ENCODE results near the gene RPN2. TPM values are rescaled to one million over a fixed set of nuclear protein-coding genes. Genes with fewer than 3 reads are reported as not detected.

The RPN2 gene
- total and polyA plus RNA-seq, 2 of the 13 experiments (the other 11 are each of a cell fraction or from before 2014, with no cell fraction given) = 587 to 1,818 TPM

DNA sequence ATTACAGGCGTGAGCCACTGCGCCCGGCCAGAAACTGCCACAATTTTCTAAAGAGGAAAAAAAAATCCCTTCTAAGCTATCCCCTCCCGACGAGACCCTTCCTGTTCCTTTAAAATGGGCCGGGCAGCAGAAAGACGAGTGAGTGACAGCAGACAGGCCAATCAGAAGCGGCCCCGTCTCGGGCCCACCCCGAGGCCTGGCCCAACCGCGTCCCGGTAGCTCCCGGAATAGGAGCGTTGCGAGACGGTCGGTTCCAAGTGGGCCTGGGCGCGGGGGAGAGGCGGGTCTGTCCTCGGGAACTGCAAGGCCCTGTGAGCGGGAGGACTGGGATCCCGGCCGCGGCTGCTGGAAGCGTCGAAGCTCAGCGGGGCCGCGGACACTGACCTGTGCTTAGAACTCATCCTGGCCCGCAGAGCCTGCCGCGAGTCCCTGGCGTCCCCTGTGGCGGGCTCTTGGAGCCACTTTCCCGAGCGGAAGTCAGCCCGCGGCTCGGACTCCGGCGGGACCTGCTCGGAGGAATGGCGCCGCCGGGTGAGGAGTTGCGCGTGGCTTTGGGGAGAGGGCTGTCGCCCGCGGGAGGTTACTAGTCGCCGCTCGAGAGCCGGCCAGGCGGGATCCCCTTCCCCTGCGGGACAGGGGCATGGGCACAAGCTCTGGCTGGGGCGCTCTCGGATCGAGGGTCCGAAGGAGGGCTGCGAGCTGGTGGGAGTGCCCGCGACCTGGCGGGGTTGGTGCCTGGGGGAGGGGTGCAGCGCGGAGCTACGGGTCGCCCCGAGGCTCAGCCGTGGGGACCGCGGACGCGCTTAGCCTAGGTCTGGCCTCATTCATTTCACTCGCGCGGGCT is at the start of gene RPN2, which contains the start of gene MROH8 (continued):
- TF ChIP-seq, protein P1, sequence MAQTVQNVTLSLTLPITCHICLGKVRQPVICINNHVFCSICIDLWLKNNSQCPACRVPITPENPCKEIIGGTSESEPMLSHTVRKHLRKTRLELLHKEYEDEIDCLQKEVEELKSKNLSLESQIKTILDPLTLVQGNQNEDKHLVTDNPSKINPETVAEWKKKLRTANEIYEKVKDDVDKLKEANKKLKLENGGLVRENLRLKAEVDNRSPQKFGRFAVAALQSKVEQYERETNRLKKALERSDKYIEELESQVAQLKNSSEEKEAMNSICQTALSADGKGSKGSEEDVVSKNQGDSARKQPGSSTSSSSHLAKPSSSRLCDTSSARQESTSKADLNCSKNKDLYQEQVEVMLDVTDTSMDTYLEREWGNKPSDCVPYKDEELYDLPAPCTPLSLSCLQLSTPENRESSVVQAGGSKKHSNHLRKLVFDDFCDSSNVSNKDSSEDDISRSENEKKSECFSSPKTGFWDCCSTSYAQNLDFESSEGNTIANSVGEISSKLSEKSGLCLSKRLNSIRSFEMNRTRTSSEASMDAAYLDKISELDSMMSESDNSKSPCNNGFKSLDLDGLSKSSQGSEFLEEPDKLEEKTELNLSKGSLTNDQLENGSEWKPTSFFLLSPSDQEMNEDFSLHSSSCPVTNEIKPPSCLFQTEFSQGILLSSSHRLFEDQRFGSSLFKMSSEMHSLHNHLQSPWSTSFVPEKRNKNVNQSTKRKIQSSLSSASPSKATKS (CRISPR knock-in tag; IDR thresholded peaks at IDR 0.05) = no peak
- peak; percentile 66; the same call in 1 of the 2 replicates for TF ChIP-seq ZNF772 (CRISPR knock-in tag; IDR thresholded peaks at IDR 0.05)
- TF ChIP-seq, protein P2, sequence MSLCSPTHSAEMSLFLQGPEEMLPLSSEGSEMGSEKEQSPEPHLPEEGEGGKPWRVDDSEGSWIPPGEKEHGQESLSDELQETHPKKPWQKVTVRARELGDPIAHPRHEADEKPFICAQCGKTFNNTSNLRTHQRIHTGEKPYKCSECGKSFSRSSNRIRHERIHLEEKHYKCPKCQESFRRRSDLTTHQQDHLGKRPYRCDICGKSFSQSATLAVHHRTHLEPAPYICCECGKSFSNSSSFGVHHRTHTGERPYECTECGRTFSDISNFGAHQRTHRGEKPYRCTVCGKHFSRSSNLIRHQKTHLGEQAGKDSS (CRISPR knock-in tag; IDR thresholded peaks at IDR 0.05; ENCODE audit: borderline replicate concordance, low read depth) = peak; percentile 84; the same call in 1 of the 2 replicates
- TF ChIP-seq ZZZ3 (CRISPR knock-in tag; IDR thresholded peaks at IDR 0.05; ENCODE audit: borderline replicate concordance) = peak; percentile 10; the same call in 1 of the 2 replicates
- TF ChIP-seq, protein P3, sequence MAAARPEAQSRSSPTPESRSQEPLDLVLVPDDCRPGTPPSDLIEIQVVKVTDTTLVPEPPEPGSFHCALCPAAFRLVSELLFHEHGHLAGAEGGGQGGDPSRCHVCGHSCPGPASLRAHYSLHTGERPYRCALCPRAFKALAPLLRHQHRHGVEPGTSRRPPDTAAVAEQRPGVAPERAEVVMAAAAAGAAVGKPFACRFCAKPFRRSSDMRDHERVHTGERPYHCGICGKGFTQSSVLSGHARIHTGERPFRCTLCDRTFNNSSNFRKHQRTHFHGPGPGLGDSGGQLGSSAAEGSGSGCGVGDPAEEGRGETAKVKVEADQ (CRISPR knock-in tag; IDR thresholded peaks at IDR 0.05; ENCODE audit: borderline replicate concordance) = peak; percentile 91
- TF ChIP-seq ZNF20 (CRISPR knock-in tag; IDR thresholded peaks at IDR 0.05) = no peak
- peak; percentile 43 for TF ChIP-seq NKX3-1 (CRISPR knock-in tag; IDR thresholded peaks at IDR 0.05)
- TF ChIP-seq, protein P4, sequence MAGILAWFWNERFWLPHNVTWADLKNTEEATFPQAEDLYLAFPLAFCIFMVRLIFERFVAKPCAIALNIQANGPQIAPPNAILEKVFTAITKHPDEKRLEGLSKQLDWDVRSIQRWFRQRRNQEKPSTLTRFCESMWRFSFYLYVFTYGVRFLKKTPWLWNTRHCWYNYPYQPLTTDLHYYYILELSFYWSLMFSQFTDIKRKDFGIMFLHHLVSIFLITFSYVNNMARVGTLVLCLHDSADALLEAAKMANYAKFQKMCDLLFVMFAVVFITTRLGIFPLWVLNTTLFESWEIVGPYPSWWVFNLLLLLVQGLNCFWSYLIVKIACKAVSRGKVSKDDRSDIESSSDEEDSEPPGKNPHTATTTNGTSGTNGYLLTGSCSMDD (CRISPR knock-in tag; IDR thresholded peaks at IDR 0.05) = 0 out of 2 replicates have a peak, but pooled peaks have one; percentile 26
- peak; percentile 14; the same call in 1 of the 2 replicates for TF ChIP-seq ZKSCAN5 (CRISPR knock-in tag; IDR thresholded peaks at IDR 0.05)
- TF ChIP-seq SALL1 (CRISPR knock-in tag; IDR thresholded peaks at IDR 0.05) = peak; percentile 87
- no peak for TF ChIP-seq ARNTL (CRISPR knock-in tag; IDR thresholded peaks at IDR 0.05)
- TF ChIP-seq RARA (CRISPR knock-in tag; IDR thresholded peaks at IDR 0.05) = peak; percentile 38; the same call in 1 of the 2 replicates
- TF ChIP-seq, protein P5, sequence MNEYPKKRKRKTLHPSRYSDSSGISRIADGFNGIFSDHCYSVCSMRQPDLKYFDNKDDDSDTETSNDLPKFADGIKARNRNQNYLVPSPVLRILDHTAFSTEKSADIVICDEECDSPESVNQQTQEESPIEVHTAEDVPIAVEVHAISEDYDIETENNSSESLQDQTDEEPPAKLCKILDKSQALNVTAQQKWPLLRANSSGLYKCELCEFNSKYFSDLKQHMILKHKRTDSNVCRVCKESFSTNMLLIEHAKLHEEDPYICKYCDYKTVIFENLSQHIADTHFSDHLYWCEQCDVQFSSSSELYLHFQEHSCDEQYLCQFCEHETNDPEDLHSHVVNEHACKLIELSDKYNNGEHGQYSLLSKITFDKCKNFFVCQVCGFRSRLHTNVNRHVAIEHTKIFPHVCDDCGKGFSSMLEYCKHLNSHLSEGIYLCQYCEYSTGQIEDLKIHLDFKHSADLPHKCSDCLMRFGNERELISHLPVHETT (CRISPR knock-in tag; conservative IDR thresholded peaks at IDR 0.05) = peak; percentile 43; the same call in 1 of the 2 replicates
- TF ChIP-seq, protein P6, sequence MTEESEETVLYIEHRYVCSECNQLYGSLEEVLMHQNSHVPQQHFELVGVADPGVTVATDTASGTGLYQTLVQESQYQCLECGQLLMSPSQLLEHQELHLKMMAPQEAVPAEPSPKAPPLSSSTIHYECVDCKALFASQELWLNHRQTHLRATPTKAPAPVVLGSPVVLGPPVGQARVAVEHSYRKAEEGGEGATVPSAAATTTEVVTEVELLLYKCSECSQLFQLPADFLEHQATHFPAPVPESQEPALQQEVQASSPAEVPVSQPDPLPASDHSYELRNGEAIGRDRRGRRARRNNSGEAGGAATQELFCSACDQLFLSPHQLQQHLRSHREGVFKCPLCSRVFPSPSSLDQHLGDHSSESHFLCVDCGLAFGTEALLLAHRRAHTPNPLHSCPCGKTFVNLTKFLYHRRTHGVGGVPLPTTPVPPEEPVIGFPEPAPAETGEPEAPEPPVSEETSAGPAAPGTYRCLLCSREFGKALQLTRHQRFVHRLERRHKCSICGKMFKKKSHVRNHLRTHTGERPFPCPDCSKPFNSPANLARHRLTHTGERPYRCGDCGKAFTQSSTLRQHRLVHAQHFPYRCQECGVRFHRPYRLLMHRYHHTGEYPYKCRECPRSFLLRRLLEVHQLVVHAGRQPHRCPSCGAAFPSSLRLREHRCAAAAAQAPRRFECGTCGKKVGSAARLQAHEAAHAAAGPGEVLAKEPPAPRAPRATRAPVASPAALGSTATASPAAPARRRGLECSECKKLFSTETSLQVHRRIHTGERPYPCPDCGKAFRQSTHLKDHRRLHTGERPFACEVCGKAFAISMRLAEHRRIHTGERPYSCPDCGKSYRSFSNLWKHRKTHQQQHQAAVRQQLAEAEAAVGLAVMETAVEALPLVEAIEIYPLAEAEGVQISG (CRISPR knock-in tag; IDR thresholded peaks at IDR 0.05) = peak; percentile 86
- TF ChIP-seq REL (CRISPR knock-in tag; conservative IDR thresholded peaks at IDR 0.05) = no peak
- TF ChIP-seq, protein P7, sequence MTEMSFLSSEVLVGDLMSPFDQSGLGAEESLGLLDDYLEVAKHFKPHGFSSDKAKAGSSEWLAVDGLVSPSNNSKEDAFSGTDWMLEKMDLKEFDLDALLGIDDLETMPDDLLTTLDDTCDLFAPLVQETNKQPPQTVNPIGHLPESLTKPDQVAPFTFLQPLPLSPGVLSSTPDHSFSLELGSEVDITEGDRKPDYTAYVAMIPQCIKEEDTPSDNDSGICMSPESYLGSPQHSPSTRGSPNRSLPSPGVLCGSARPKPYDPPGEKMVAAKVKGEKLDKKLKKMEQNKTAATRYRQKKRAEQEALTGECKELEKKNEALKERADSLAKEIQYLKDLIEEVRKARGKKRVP (CRISPR knock-in tag; IDR thresholded peaks at IDR 0.05) = peak in 1 of 2 experiments; percentile 38; a peak in 2 of 4 replicates
- TF ChIP-seq SNRNP70 (IDR thresholded peaks at IDR 0.05; ENCODE audit: low read depth, low read length) = no peak

Data from HepG2 (cell line).